Bronchial epithelial cell (primary cell): ENCODE results near the gene PIGQ. TPM values are rescaled to one million over a fixed set of nuclear protein-coding genes. Genes with fewer than 3 reads are reported as not detected.

ENCODE experiments used
- DNase-seq: peaks from one replicate; pipeline ENCODE4 v3.0.0-alpha.2; 2010; ENCODE audit warnings: low read depth
- FAIRE-seq: peaks from 2 replicates; lab custom pipeline; 2011; peaks lifted over from hg19 to GRCh38; lab: Jason Lieb, UNC
- H3K27me3 ChIP-seq: 2 replicates; pipeline ENCODE4 v1.5.1; 2011; ENCODE audit warnings: low read length; ENCODE audit not compliant: control insufficient read depth, insufficient read depth
- H3K36me3 ChIP-seq: 2 replicates; pipeline ENCODE4 v1.5.1; 2011; ENCODE audit warnings: low read length; ENCODE audit not compliant: control insufficient read depth, insufficient read depth
- H3K4me3 ChIP-seq: 2 replicates; pipeline ENCODE4 v1.5.1; 2011; ENCODE audit warnings: mild to moderate bottlenecking, low read depth, low read length, control low read depth
- CTCF ChIP-seq: IDR thresholded peaks from 2 replicates; pipeline ENCODE4 v1.5.1; 2011; ENCODE audit warnings: mild to moderate bottlenecking, moderate library complexity, low read length, control low read depth, inconsistent platforms; ENCODE audit not compliant: insufficient read depth, severe bottlenecking
- total RNA-seq: library from RNA; depleted of rRNA; stranded (reverse); fragments of >200 nt; gene quantifications from 2 replicates; pipeline ENCODE4 v1.2.1, GENCODE V29; 2014

The PIGQ gene
- total RNA-seq, 1 donor from 2014 or later: 17.9 TPM

DNA sequence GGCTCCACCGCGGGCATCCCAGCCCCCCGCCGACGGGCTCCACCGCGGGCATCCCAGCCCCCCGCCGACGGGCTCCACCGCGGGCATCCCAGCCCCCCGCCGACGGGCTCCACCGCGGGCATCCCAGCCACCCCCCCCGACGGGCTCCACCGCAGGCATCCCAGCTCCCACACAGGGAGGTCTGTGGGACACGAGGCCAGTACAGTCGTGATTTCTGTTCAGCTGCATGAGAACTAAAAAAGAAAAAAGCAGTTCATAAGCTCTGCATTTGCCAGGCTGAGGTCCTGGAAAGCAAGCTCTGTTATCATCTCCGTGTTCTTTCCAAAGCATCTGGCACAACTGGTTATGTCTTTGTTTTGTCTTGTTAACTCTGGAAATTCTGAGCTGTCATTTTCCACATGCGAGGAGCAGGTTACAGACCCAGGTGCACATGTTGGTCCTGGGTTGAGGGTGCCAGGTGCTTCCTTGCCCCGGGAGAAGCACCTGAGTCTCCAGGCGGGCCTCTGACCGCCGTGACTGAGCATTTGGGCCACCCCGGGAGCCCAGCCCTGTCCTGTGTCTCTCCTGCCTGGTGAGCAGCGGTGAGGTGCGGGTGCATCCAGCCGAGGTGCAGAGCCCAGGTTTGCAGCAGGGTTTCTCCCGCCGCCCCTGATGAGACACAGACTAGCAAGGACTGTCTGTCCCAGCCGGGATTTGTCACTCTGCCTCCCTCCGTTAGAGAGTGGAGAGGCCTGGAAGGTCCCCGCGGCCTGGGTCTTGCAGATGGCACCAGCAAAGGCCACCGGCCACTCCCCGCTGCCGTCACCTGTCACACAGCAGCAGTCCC is 51.1 kb downstream of the PIGQ start:
- no peak overlapping the region for H3K4me3 ChIP-seq
- TF ChIP-seq CTCF: no peak
- DNase-seq (no peak), FAIRE-seq (no peak)
- H3K27me3 ChIP-seq: peaks cover 2% of the 10 kb centered on the region
- peaks cover 3% of the 10 kb centered on the region for H3K36me3 ChIP-seq

DNA sequence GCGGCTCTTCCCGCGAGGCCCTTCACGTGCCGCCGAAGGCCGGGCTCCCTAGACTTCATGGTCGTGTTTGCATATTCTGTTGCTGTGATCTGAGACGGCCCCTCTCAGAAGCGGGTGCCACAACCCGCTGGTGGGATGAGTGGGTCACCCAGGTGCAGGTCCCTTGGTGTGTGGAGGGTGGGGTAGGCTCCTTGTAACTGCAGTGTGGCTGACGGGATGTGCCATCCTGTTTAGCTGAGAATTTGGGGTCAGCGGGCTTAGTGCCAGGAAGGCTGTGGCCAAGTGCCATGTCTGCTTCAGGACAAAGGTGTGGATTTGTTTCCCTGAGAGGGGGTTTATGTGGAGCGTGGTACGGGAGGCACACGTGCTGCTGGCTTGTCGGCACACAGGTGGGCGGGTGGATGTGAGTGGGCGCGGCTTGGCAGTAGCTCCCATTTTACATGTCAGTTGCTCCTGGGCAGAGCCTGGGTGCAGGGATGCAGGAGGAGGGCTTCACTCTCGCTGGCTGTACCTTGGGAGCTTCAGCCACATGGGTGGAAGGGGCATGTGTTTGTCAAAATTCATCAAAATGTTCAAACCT is 51.8 kb downstream of the PIGQ start:
- Histone ChIP-seq H3K27me3 (peaks cover 2% of the 10 kb centered on the region), H3K36me3 (peaks cover 3% of the 10 kb centered on the region), H3K4me3 (no peak overlapping the region)
- no peak for DNase-seq
- TF ChIP-seq CTCF: no peak
- FAIRE-seq: no peak

- no peak overlapping the region for H3K4me3 ChIP-seq
- H3K36me3 ChIP-seq: peaks cover 3% of the 10 kb centered on the region
- TF ChIP-seq CTCF: no peak
- FAIRE-seq: no peak
- no peak for DNase-seq
- peaks cover 2% of the 10 kb centered on the region for H3K27me3 ChIP-seq
Measured at GRCh38 chr16:622920-623280, 53.1 kb downstream of the PIGQ start.

DNA sequence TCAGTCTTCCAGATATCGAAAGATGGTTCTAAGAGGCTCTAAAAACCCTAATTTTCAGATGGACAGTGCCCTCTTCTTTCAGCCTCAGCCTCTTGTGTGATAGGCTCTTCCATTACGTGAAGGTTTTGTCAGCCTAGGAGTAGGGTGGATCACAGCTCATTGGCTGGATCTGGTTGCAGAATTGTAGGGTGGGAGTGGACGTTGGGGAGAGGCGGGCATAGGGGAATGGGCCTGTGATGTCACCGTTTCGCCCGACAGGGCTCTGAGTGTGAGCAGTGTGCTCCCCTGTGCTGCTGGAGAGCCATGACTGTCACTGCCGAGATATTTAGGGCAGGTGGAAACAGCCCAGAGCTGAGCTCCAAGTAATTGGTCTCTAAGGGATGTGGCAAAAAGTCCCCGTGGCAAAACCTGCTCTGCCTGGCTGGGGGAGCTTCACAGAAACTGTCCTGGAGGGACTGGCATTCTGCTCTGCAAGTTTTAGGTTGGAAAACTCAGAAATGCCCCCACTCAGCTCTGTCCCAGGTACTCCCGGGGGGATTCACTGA is 54.8 kb downstream of the PIGQ start:
- Histone ChIP-seq H3K4me3 (no peak overlapping the region), H3K36me3 (peaks cover 3% of the 10 kb centered on the region), H3K27me3 (no peaks in the 10 kb centered on the region)
- no peak for TF ChIP-seq CTCF
- DNase-seq: no peak
- FAIRE-seq: no peak

DNA sequence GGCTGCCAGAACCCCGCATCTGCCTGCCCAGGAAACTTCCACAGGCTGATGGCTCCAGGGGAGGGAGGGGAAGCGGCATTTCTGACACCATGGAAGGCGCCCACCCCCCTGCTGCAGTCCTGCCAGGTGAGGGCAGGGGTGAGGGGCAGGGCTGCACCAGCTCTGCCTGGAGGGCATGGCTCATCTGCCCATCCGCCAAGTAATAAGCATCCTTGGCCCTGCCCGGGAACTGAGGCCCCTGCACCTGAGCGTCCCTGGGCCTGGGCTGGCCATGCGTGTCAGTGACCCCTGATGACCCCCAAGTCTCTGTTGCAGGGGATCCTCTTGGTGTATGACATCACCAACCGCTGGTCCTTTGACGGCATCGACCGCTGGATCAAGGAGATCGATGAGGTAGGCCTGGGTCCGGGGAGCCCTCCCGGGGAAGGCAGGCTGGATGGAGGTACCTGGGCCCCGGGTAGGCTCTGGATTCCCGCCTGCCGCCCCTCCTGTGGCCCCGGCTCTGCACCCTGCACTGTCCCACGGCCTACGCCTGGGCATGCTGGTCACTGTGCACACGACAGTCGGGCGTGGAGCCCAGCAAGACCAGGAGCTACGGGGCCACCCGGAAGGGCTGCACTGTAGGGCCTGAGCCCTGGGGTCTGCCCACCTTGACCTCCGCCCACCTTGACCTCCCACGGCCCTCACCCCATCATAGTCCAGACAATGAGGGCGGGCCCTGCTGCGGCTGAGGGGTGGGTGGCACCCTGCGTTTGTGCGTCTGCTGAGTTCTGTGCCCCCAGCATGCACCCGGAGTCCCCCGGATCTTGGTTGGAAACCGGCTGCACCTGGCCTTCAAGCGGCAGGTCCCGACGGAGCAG is 55.6 kb downstream of the PIGQ start:
- DNase-seq (no peak), FAIRE-seq (no peak)
- H3K4me3 ChIP-seq: no peak overlapping the region
- no peaks in the 10 kb centered on the region for H3K27me3 ChIP-seq
- no peak for TF ChIP-seq CTCF
- H3K36me3 ChIP-seq: peaks cover 3% of the 10 kb centered on the region
